Vagina (tissue), 2 donors: ENCODE data around the gene CAMK4.

ENCODE experiments used
- POLR2AphosphoS5 ChIP-seq, 2 donors: sonication (generic); formaldehyde crosslinking; IDR thresholded peaks; one replicate each; pipeline ENCODE4 v1.9.0; 2017; ENCODE audit warnings: antibody characterized with exemption in 2 of 2, mild to moderate bottlenecking in 2 of 2, low read depth in 1 of 2; ENCODE audit not compliant: insufficient read depth in 1 of 2
- TF ChIP-seq, protein P1 (sequence below), 3 experiments: fragments of 450-650 bp in 2 of 3; fragments of 200-600 bp in 1 of 3; sonication (generic) in 1 of 3; IDR thresholded peaks; one replicate each; pipeline ENCODE4 v1.5.1; 2017 to 2019; ENCODE audit warnings: antibody characterized with exemption in 3 of 3, mild to moderate bottlenecking in 2 of 3, moderate library complexity in 2 of 3

GRCh38 chr5:111224561-111225345 lies 569 bp downstream of the CAMK4 start:
- TF ChIP-seq, protein P1, sequence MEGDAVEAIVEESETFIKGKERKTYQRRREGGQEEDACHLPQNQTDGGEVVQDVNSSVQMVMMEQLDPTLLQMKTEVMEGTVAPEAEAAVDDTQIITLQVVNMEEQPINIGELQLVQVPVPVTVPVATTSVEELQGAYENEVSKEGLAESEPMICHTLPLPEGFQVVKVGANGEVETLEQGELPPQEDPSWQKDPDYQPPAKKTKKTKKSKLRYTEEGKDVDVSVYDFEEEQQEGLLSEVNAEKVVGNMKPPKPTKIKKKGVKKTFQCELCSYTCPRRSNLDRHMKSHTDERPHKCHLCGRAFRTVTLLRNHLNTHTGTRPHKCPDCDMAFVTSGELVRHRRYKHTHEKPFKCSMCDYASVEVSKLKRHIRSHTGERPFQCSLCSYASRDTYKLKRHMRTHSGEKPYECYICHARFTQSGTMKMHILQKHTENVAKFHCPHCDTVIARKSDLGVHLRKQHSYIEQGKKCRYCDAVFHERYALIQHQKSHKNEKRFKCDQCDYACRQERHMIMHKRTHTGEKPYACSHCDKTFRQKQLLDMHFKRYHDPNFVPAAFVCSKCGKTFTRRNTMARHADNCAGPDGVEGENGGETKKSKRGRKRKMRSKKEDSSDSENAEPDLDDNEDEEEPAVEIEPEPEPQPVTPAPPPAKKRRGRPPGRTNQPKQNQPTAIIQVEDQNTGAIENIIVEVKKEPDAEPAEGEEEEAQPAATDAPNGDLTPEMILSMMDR (IDR thresholded peaks at IDR 0.05), result no peak
- TF ChIP-seq POLR2AphosphoS5 (IDR thresholded peaks at IDR 0.05; ENCODE audit: insufficient read depth in 1 of 2, low read depth in 1 of 2), result no peak
